Rectal smooth muscle tissue (tissue), 1 donor: ENCODE data around the gene SPECC1L.

Experiments used
- H3K27ac ChIP-seq: one replicate; pipeline ENCODE4 v1.7.0; 2013; ENCODE audit warnings: low read depth, low read length, inconsistent platforms
- H3K27me3 ChIP-seq: one replicate; pipeline ENCODE4 v1.7.0; 2013; ENCODE audit warnings: low read length; ENCODE audit not compliant: control insufficient read depth, insufficient read depth
- H3K36me3 ChIP-seq: one replicate; pipeline ENCODE4 v1.7.0; 2013; ENCODE audit warnings: low read length; ENCODE audit not compliant: control insufficient read depth, insufficient read depth
- H3K4me1 ChIP-seq: one replicate; pipeline ENCODE4 v1.7.0; 2013; ENCODE audit warnings: low read length; ENCODE audit not compliant: control insufficient read depth, insufficient read depth
- H3K4me3 ChIP-seq: one replicate; pipeline ENCODE4 v1.7.0; 2013; ENCODE audit warnings: low read length
- H3K9ac ChIP-seq: one replicate; pipeline ENCODE4 v1.7.0; 2013; ENCODE audit warnings: low read length

SPECC1L gene

DNA sequence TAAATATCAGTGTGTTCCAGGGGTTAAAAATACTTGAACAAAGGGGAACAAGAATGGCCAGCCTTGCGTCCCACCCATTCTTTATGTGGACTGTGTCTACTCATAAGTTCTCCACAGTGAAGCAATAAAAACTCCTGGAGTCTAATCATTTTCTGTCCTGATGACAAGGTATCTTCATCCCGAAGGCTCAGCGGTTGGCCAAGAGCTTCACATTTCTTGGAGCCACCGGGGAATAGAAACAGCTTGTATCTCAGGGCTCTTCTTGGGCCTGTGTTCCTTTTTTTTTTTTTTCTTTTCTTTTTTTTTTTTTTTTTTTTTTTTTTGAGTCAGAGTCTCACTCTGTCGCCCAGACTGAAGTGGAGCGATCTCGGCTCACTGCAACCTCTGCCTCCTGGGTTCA, 119.9 kb downstream of the SPECC1L start:
- Histone ChIP-seq H3K36me3 (no peaks in the 10 kb centered on the region), H3K9ac (no peak overlapping the region), H3K27me3 (no peaks in the 10 kb centered on the region), H3K4me3 (no peak overlapping the region), H3K4me1 (no peaks in the 10 kb centered on the region), H3K27ac (no peak overlapping the region)

DNA sequence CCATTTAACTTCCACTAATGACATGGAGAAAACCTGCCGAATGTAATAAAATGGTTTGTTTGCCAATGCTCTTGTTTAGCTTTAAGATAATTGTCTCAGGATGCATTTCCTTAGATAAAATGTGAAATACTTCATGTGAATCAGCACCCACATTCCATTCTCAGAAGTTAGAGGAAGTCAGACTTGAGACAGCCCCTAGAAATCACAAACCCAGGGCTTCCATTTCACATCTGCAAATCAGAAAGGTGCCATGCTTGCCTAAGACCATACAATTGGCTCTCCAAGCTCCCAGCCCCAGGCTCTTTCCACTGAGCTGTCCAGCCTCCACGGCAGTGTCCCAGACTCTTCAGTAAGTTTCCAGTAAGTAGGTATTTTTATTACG, 121.2 kb downstream of the SPECC1L start:
- Histone ChIP-seq H3K9ac (no peak overlapping the region), H3K27me3 (no peaks in the 10 kb centered on the region), H3K27ac (no peak overlapping the region), H3K4me1 (no peaks in the 10 kb centered on the region), H3K4me3 (no peak overlapping the region), H3K36me3 (no peaks in the 10 kb centered on the region)

DNA sequence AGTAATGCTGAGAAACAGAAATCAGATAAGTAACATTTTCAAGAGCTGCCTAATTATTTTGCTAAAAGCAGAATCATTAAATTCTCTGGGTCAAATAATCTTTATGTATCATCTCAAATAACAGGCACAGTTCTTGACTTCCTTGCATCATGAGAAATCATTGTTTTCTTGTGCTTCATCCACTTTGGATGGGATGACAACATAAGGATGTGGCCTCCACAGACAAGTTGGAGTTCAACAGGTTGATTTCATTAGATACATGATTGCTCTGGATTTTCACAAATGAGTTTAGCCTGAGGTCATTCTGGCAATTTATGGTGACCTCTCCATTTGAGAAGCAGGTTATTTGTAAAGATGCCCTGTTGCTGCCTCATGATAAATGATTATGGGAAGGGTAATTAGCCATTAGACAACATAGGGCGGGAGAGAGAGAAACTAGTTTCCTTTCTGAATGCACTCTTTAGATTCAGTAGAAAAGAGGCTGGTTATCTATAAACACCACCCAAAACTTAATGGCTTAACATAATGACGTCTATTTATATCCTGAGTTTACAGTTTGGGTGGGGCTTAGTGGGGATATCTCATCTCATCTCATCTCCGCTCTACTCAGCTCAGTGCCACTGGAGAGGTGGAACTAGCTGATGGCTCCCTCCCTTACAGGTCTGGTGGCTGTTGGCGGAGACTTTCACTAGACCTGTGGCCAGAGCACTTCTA, 121.7 kb downstream of the SPECC1L start:
- Histone ChIP-seq H3K27me3 (no peaks in the 10 kb centered on the region), H3K4me1 (no peaks in the 10 kb centered on the region), H3K36me3 (no peaks in the 10 kb centered on the region), H3K4me3 (no peak overlapping the region), H3K27ac (no peak overlapping the region), H3K9ac (no peak overlapping the region)

DNA sequence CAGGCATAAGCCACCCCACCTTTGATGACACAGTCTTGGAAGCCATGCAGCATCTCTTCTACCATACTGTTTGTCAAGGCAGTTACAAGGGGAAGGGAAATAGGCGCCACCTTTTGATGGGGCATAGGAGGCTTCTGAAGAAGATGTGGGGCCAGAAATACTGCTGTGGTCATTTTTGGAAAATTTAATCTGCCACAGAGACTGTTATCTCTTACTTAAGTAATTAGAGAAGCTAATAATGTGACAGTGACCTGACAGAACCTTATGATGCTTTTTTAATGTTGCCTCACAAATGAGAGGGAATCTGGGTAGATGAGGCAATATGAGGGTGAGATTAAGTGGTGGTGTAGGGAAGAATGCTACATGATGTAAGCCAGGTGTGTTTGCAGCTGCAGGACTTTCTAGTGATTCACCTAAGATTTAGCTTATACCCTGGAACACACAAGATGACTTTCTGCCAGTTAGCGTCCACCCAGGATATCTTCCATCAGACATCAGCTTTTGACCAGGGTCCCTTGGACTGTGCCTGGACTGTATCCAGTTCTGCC, 122.5 kb downstream of the SPECC1L start:
- no peaks in the 10 kb centered on the region for H3K4me1 ChIP-seq
- no peak overlapping the region for H3K4me3 ChIP-seq
- H3K27ac ChIP-seq, result no peak overlapping the region
- no peak overlapping the region for H3K9ac ChIP-seq
- no peaks in the 10 kb centered on the region for H3K27me3 ChIP-seq
- H3K36me3 ChIP-seq, result no peaks in the 10 kb centered on the region

DNA sequence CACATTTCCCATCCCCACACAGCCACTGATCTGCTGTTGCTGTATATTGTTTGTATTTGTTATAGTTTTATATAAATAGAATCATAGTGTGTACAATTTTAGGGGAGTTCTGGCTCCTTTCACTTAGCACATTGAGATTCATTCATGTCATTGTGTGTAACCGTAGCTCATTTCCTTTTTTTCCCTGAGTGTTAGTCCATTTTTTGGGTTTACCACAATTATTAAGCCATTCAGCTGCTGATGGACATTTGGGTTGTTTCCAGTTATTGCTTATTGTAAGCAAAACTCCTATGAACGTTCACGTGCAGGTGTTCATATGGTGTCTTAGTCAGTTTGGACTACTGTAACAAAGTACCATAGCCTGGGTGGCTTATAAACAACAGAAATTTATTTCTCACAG, 123.2 kb downstream of the SPECC1L start:
- Histone ChIP-seq H3K27me3 (no peaks in the 10 kb centered on the region), H3K36me3 (no peaks in the 10 kb centered on the region), H3K4me1 (no peaks in the 10 kb centered on the region), H3K27ac (no peak overlapping the region), H3K9ac (no peak overlapping the region), H3K4me3 (no peak overlapping the region)

DNA sequence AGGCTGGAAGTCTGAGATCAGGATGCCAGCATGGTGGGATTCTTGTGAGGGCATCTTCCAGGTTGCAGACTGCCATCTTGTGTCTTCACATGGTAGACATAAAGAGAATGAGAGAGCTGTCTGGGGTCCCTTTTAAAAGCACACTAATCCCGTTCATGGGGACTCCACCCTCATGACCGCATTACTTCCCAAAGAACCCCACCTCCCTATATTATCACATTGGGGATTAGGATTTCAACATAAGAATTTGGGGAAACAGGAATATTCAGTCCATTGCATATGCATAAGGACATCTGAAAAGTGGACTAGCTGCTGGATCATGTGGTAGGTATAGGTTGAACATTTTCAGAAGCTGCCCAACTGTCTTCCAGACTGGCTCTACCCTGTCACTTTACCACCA, 123.6 kb downstream of the SPECC1L start:
- Histone ChIP-seq H3K36me3 (no peaks in the 10 kb centered on the region), H3K4me3 (no peak overlapping the region), H3K27ac (no peak overlapping the region), H3K9ac (no peak overlapping the region), H3K27me3 (no peaks in the 10 kb centered on the region), H3K4me1 (no peaks in the 10 kb centered on the region)

DNA sequence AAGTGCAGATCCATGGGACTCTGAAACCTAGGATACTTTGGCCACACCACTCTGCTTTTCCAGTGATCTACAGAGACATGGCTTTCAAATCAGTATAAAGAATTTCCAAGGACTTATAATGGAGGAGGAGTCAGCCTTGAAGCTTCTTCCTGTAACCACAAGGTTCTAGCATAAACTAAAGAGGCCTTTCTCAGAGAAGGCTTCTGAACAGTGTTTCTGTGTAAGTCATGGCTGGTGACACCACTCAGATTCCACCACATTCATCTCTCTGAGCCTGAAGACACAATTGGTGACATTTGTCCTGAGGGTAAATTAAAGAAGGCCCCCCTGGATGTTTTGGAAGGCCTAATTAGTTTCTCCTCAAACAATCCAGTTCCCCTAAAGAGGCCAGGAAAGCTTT, 127.8 kb downstream of the SPECC1L start:
- Histone ChIP-seq H3K36me3 (no peaks in the 10 kb centered on the region), H3K27me3 (no peaks in the 10 kb centered on the region), H3K4me3 (no peak overlapping the region), H3K9ac (no peak overlapping the region), H3K4me1 (peaks cover 13% of the 10 kb centered on the region), H3K27ac (no peak overlapping the region)

DNA sequence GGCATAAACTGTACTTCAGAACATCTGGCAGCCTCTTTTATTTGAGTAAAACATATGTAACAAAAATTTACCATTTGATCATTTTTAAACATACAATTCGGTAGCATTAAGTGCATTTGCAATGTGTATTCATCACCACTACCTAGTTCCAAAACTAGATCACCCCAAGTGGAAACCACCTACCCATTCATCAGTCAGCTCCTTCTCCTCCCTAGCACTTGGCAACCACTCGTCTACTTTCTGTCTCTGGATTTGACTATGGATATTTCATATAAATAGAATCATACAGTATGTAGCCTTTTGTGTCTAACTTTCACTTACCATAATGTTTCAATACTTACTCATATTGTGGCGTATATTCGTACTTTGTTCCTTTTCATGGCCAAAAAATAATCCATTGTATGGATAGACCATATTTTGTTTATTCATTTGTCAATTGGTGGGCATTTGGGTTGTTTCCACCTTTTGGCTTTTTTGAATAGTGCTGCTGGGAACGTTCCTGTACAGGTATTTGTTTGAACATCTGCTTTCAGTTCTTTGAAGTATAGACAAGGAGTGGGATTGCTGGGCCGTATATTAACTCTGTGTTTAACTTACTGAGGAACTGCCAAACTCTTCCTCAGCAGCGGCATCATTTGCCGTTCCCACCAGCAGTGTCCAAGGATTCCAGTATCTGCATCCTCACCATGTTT, 129.5 kb downstream of the SPECC1L start:
- Histone ChIP-seq H3K27me3 (no peaks in the 10 kb centered on the region), H3K36me3 (no peaks in the 10 kb centered on the region), H3K27ac (no peak overlapping the region), H3K9ac (no peak overlapping the region), H3K4me1 (peaks cover 13% of the 10 kb centered on the region), H3K4me3 (no peak overlapping the region)

DNA sequence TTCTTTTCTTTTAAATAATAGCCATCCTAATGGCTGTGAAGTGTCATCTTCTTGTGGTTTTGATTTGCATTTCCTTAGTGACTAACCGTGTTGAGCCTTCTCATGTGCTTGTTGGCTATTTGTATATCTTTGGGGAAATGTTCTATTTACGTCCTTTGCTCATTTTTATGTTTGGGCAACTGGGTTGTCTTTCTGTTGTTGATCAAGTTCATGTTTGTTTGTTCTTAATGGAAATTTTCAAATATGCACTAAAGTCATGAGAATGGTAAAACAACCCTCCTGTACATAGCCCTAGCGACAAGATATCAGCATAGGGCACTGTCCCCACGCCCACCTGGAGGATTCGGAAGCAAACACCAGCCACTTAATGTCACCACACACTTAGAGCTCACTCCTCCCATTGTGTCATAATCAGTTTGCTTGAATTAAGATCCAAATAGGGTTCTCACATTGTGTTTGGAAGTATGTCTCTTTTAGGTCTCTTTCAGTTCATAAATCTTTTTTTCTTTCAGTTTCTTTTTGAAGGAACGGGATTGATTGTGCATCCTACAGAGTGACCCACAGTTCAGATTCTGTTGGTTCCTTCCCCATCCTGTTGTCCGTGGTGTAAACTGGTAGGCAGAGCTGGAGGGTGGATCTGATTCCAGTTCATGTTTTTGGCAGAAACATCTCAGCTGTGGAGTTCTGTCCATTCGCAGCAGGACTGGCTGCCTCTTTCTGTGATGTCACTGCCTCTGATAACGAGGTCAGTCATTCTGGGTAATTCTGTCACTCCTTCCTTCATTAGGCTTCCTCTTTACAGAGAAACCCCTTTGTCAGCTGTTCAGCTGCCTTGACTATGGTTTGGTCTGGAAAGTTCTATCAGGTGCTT, 130.3 kb downstream of the SPECC1L start:
- Histone ChIP-seq H3K36me3 (no peaks in the 10 kb centered on the region), H3K27ac (no peak overlapping the region), H3K27me3 (no peaks in the 10 kb centered on the region), H3K9ac (no peak overlapping the region), H3K4me1 (peaks cover 13% of the 10 kb centered on the region), H3K4me3 (peak overlapping the region; percentile 14)

DNA sequence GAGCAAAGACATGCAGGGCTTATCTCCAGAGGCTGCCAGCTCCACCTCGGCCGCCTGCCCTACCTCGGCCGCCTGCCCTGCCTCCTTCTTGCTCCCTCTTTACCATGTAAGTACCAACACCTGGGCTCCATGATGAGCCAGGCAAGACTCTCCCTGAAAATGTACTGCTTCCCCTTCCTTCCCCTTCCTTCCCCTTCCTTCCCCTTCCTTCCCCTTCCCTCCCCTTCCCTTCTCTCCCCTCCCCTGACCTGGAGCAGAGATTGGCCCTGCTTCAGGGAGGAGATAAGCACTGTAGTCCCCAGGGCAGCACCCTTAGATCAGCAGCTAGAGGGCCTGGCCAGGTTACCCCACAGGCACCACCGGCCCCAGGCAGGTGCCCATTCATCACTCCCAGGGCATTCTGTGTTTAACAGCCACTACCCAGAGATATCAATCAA, 131.3 kb downstream of the SPECC1L start:
- Histone ChIP-seq H3K27me3 (no peaks in the 10 kb centered on the region), H3K4me1 (peaks cover 13% of the 10 kb centered on the region), H3K27ac (no peak overlapping the region), H3K36me3 (no peaks in the 10 kb centered on the region), H3K9ac (no peak overlapping the region), H3K4me3 (no peak overlapping the region)

DNA sequence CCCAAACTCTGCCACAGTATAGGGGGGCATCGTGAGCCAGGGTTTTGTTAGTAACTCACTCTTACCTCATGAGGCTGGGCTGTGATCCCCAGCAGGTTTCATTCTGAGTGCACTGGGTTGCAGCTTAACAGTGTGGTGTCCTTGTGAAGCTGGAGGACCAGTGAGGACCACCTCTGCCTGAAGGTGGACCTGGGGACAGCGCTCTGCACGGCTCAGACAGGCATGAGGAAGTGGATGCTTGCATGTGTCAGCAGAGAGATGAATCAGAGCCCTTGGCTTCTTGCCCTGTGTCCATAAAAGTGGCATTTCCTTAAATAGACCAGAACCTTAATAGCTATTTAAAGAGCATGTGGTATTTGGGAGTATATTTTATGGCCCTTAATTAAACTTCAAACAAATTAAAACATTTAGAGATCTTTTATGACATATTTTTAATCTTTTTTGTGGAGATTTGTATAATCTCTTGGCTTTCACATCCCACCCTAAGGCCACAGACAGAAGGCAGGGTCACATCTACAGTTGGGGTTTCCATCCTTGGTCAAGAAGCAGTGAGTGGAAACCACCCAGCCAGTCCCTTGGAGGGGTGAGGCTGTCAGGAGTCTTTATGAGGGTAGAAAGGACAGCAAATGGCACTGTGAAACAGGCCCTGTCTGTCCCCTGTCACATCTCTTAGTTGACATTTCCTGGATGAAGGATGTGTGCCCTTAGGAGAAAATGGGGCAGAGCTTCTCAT, 132.0 kb downstream of the SPECC1L start:
- H3K9ac ChIP-seq, result no peak overlapping the region
- no peaks in the 10 kb centered on the region for H3K36me3 ChIP-seq
- no peaks in the 10 kb centered on the region for H3K27me3 ChIP-seq
- no peak overlapping the region for H3K27ac ChIP-seq
- H3K4me3 ChIP-seq, result peak overlapping the region; percentile 39
- peaks cover 13% of the 10 kb centered on the region for H3K4me1 ChIP-seq

DNA sequence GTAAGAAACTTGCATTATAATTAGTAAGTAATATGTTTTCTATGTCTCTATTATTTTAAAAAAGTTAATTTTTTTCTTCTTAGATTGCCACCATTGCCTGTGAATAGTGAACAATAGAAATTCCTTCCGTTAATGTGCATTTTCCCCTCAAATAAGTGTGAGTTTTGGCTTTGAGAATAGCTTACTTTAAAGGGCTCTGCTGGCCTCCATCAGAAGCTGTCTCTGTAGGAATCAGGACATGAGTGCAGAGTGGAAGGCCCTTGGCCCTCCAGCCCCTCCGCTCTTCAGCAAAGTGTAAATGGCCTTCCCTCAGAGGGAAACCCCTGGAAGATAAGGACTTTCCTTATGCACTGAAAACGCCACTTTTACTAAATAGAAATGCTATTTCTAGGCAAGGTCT, 132.7 kb downstream of the SPECC1L start:
- Histone ChIP-seq H3K27ac (no peak overlapping the region), H3K27me3 (no peaks in the 10 kb centered on the region), H3K4me3 (no peak overlapping the region), H3K4me1 (peaks cover 13% of the 10 kb centered on the region), H3K9ac (no peak overlapping the region), H3K36me3 (peaks cover 3% of the 10 kb centered on the region)
